Measurements from ENCODE around the gene MEFV.
A peak's percentile ranks its signal among the peaks of the same experiment; 100 is the strongest.
"Not testable (repeated sequence)": the region's sequence is repeated elsewhere in the genome, so short reads cannot be mapped to it uniquely, and the experiment has no call there.

Gene MEFV

DNA sequence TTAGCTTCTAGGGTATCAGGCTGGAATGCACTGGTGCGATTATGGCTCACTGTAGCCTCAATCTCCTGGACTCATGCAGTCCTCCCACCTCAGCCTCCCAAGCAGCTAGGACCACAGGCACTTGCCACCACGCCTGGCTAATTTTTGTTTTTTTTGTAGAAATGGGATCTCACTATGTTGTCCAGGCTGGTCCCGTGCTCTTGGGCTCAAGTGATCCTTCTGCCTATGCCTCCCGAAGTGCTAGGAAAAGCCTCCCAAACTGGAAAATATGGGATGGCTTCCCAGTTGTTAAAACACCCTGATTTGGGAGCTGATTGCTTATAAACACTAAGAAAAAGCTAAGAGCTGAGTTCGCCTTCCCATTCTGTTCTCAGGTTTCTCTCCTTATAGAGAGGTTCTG is 20.2 kb upstream of the MEFV start:
- Histone ChIP-seq H3K36me3 (no peaks in the 10 kb centered on the region), H3K4me3 (no peak overlapping the region), H3K27ac (no peak overlapping the region), H3K27me3 (no peaks in the 10 kb centered on the region), H3K9me3 (peaks cover 0 to 2% (median under 1%) of the 10 kb centered on the region in 3 donors), H3K4me1 (peaks cover 0 to 2% (median 2%) of the 10 kb centered on the region in 4 donors)
- TF ChIP-seq, protein P1, sequence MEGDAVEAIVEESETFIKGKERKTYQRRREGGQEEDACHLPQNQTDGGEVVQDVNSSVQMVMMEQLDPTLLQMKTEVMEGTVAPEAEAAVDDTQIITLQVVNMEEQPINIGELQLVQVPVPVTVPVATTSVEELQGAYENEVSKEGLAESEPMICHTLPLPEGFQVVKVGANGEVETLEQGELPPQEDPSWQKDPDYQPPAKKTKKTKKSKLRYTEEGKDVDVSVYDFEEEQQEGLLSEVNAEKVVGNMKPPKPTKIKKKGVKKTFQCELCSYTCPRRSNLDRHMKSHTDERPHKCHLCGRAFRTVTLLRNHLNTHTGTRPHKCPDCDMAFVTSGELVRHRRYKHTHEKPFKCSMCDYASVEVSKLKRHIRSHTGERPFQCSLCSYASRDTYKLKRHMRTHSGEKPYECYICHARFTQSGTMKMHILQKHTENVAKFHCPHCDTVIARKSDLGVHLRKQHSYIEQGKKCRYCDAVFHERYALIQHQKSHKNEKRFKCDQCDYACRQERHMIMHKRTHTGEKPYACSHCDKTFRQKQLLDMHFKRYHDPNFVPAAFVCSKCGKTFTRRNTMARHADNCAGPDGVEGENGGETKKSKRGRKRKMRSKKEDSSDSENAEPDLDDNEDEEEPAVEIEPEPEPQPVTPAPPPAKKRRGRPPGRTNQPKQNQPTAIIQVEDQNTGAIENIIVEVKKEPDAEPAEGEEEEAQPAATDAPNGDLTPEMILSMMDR (IDR thresholded peaks at IDR 0.05): no peak
- DNase-seq: peak in 1 of 2 donors; percentile 5
- intact Hi-C loops (cut with DNase I; ENCODE audit: low total_unique reads): no loop called here

DNA sequence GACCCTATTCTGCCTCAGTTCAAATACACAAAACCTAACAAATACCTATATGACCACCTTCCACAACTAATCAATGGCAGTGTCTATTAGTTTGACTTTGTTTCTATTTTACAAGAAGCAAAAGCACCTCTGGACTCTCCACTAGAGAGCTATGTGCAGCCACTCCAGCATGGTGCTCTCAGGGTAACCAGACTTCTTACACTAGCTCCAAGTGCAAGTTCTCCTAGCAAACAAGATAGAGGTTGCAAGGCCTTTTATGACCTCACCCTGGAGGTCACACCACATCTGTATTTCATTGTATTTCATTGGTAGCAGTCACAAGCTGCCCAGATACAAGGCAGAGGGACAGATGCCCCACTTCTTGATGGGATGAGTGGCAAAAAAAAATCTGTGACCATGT is 18.5 kb upstream of the MEFV start:
- Histone ChIP-seq H3K27me3 (no peaks in the 10 kb centered on the region), H3K27ac (no peak overlapping the region), H3K36me3 (no peaks in the 10 kb centered on the region), H3K4me3 (no peak overlapping the region), H3K9me3 (peaks cover 0 to 9% (median 6%) of the 10 kb centered on the region in 3 donors), H3K4me1 (no peaks in the 10 kb centered on the region)
- intact Hi-C loops (cut with DNase I; ENCODE audit: low total_unique reads): no loop called here
- TF ChIP-seq, protein P1 (IDR thresholded peaks at IDR 0.05): no peak
- no peak for DNase-seq

DNA sequence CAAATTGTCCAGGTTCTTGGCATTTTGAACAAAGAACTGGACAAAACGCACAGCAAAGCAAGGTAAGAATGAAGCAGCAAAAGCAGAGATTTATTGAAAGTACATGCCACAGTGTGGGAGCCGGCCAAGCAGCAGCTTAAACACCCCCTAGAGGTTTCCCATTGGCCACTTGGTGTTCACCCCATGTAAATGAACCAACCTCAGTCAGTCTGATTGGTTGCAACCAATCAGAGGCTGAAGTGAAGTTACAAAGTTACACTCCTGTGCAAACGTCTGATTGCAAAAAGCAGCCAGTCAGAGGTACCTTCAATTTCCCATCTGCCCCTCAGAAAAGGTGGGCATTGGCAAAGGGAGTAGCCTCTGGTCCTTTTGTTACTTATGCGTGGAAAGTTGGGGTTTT is 18.1 kb upstream of the MEFV start:
- Histone ChIP-seq H3K4me1 (no peaks in the 10 kb centered on the region), H3K27ac (no peak overlapping the region), H3K36me3 (peaks cover 0 to 2% (median 0%) of the 10 kb centered on the region in 3 donors), H3K4me3 (no peak overlapping the region), H3K27me3 (no peaks in the 10 kb centered on the region), H3K9me3 (peaks cover 0 to 9% (median 6%) of the 10 kb centered on the region in 3 donors)
- TF ChIP-seq, protein P1 (IDR thresholded peaks at IDR 0.05): no peak
- no peak for DNase-seq
- intact Hi-C loops (cut with DNase I; ENCODE audit: low total_unique reads): no loop called here

DNA sequence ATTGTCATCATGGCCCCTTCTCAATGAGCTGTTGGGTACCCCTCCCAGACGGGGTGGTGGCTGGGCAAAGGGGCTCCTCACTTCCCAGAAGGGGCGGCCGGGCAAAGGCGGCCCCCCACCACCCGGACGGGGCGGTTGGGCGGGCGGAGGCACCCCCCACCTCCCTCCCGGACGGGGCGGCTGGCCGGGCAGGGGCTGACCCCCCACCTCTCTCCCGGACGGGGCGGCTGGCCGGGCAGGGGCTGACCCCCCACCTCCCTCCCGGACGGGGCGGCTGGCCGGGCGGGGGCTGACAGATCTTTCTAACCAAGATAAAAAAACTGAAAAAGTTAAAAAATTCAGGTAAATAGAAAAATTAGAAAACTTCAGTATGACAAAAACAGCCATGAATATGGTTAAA is 14.8 kb upstream of the MEFV start:
- H3K4me3 ChIP-seq; H3K27ac ChIP-seq; H3K27me3 ChIP-seq; intact Hi-C loops (cut with DNase I; ENCODE audit: low total_unique reads); H3K4me1 ChIP-seq; DNase-seq: not testable (repeated sequence)
- peaks cover 0 to 11% (median 6%) of the 10 kb centered on the region in 3 donors for H3K9me3 ChIP-seq
- H3K36me3 ChIP-seq: peaks cover 0 to 31% (median 23%) of the 10 kb centered on the region in 3 donors

DNA sequence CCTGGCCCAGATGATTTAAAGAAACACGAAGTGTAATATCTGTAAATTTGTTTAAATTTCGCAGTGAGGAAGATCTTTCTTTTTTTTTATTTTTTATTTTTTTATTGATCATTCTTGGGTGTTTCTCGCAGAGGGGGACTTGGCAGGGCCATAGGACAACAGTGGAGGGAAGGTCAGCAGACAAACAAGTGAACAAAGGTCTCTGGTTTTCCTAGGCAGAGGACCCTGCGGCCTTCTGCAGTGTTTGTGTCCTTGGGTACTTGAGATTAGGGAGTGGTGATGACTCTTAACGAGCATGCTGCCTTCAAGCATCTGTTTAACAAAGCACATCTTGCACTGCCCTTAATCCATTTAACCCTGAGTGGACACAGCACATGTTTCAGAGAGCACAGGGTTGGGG is 14.3 kb upstream of the MEFV start:
- H3K4me3 ChIP-seq; intact Hi-C loops (cut with DNase I; ENCODE audit: low total_unique reads); H3K4me1 ChIP-seq; H3K27me3 ChIP-seq; DNase-seq; H3K27ac ChIP-seq: not testable (repeated sequence)
- H3K9me3 ChIP-seq: peaks cover 0 to 16% (median 6%) of the 10 kb centered on the region in 3 donors
- peaks cover 0 to 35% (median 25%) of the 10 kb centered on the region in 3 donors for H3K36me3 ChIP-seq

DNA sequence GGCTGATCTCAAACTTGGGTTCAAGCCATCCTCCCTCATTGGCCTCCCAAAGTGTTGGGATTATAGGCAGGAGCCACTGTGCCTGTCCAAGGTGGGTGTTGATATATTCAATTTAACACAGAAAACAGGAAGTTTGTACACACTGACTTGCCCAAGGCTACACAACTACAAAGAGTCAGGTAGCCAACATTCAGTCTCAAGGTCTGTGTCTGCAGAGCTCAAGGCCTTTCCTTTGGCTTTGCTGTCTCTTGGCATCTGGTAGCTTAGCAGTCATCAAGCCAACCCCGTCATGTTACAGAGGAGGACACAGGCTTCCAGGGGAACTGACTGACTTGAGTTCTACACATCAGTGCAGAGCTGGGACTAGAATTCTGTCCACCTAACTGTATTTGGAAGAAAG is 11.9 kb upstream of the MEFV start:
- intact Hi-C loops (cut with DNase I; ENCODE audit: low total_unique reads): no loop called here
- no peak for DNase-seq
- Histone ChIP-seq H3K27me3 (no peaks in the 10 kb centered on the region), H3K4me3 (no peak overlapping the region), H3K27ac (no peak overlapping the region), H3K9me3 (peaks cover 0 to 16% (median 6%) of the 10 kb centered on the region in 3 donors), H3K36me3 (peaks cover 0 to 42% (median 32%) of the 10 kb centered on the region in 3 donors), H3K4me1 (peaks cover 0 to 19% (median 0%) of the 10 kb centered on the region in 4 donors)
- TF ChIP-seq, protein P1 (IDR thresholded peaks at IDR 0.05): no peak
